ENCODE data around the gene EVX1.

The EVX1 gene

DNA sequence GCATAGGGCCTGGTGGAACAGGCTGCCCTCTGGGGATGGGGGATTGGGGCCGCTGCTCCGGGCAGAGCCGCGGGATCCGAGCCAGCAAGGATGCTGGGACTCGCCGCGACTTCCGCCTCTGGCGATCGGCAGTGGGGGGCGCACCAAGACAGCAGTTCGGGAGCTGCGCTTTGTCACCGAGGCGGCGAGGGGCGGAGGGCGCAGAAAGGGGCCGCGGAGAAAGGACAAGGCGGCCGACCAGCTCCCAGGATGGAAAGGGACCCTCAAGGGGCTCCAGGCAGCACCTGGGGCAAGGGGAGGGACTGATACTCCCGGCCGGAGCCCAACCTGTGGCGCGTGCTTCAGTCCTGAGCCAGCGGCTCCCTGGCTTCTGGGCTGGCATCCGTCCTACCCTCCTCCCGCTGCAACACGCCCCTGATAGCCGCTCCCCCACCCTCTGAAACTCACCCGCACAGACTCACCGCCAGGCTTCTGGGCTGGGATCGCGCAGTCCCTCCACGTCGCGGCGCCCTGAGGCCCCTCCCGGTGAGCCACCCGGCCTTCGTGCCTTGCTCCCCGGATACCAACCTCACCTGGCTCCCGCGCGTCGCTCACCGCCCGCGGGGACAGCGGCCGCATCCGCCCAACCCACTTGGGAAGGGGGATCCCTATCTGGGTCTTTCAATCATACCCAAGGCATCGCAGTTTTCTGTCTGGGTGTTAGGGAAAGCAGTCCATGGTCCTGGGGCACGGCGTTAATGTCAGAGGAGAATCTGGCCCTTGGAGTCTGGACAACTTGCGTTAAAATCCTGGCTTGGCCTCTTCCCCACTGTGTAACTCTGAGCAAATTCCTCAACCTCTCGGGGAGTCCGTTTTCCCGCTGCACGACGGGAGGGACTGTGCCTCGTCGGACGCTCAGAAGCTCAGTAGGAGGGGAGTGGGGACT is 7.0 kb upstream of the EVX1 start:
- DNase-seq, result no peak

DNA sequence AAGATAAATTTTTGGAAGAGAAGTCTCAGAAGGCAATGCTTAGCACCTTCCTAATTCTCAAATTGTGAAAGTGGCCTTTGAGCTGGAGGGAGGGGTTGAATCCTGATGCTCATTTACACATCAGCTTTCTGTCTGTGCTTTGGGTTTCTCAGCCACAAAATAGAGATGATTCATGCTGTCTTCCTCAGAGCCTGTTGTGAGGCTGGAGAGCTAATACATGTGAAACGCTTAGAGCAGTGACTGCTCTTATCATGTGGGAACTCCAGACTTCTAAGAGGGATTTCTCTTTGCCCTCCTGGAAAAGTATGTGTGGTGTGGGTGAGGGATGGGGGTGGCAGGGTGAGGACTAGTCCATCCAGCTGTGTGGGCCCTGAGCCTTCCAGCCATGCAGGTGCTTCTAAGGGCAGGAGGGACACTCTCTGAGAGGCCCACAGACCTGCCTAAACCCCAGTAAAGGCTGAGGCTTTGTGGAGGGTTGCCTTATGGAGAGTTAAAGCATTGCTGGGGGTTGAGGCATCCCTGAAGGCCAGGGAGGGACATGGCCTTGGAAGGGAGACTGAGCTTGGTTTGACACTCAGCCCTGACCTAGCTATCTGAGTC is 4.8 kb upstream of the EVX1 start:
- DNase-seq, result no peak

DNA sequence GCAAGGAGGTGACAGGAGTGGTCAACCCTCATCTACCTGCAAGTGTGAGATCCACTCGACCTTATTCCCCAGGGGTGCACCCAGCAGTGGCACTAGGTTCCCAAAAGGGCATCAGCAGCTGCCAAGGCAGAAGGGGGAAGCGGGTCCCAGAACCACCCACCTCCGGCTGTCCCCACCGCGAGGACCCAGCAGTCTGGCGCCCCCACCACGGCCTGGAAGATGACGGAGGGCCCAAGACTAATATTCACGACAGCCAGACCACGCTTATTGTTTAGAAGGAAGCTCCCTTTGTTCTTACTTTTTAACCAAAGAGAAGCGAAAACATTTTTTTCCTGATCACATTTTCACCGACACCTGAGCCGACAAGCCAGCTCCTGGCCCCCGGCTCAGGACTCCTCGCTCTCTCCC is 3.6 kb upstream of the EVX1 start:
- DNase-seq, result no peak

DNA sequence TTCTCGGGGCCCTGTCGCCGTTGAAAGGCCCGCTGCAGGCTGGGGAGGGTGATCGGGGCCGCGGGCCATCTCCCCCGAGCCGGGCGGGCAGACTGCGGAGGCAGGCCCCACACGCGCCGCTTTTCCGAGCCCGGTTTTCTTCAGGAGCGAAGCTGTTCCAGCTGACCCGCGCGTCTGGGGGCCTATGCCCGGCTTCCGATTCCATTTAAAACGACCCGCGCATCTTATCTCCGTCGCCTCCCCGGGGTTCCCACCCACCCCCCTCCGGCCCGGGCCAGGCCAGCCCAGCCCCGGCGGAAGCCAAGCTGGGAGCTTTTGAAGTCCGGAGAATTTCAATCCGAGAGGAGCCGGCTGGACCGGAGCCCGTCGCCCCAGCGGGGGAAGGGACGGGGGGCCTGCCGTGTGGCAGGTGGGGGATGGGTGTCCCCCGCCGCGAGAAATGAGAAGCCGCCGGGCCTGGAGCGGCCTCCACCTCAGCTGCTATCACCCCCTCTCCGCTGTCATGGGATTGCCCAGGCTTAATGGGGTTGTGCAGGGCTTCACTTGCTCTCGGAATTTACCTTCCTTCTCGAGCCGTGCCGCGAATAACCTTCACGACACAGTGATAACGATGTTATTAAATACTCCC is 3.1 kb upstream of the EVX1 start:
- DNase-seq, result no peak

DNA sequence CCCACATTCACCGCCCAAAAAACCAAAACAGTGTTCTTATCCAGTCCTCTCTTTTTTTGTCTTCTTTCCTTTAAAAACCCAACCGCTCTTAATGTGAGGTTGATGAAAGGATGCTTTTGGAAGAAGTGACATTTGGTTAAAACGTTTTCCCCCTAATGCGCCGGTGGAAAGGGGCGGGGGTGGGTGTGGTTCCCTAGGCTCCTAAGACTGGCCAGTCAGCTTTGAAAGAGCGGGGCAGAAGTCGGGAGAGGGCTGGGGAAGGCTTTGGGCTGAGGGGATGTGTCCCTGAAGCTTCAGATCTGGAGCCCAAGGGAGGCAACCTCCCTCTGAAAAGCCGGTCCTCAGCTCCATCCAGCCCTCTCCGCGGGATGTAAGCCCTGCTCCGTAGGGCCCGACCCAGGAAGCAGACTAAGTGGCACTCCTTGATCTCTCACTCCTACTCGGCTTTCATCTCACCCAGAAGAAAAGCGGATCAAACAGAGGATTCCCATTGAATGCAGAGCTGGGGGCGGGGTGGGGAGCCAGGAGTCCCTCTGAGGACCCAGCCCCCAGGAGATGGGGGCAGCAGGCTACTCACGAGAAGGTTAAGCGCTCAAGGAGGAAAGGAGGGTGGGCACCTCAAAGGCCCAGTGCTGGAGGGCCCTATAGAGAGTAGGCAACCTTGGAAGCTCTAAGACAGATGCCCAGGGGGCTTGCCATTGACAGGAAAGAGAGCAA is 2.4 kb upstream of the EVX1 start:
- no peak for DNase-seq

DNA sequence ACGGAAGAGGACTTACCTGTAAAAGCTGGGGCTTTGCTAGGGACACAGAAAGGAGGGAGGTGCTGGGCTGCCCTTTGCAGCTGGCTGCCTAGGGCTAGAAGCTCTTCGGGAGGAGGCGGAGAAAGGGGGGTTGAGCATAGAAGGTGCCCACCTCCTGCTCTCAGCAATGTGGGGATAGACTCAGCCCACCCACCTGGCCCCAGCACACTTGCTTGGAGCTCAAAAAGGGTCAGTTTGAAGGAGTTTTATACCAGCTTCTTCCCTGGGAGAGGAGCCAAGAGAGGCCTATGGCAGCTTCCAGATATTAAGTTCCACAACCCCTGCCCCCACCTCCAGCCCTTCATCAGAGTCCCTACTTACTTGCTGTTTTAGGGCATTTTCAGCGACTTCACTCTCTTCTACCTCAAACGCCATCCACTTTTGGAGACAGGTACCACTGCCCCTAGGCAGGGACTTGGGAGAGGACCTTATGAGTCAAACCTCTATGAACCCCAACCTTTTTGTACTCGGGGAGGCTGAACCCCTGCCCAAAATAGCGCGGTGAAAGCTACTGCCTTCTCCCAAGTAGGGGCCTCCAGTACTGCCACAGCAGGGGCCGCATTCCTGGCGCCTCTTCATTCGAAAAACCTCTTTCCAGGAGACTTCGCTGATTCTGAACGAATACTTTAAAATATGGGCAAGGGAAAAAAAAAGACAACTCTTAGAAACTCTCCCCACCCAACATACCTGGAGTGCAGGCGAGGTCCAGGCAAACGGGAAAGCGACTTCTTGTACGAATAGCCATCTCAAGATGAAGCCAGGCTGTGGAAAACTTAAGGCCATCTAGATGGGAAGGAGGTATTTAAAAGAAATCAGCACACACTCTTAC is 1.2 kb upstream of the EVX1 start:
- DNase-seq, result no peak

DNA sequence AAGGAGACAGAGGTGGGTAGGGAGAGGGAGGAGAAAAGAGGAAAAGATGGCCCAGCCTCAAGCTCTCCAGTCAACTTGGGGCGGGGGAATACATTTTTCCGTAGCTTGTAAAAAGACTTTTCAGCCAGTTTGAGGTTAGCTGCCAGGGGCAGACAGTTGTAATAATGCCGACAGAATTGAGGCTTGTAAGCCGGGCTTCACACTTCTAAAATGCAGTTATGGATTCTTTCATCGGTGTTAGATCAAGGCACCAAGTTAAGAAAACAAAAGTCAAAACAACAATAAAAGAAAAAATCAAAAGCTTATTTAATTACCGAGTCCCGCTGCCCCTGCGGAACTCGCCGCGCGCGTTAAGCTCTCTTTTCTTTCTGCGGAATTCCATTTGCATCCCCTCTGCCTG is 448 bp upstream of the EVX1 start:
- no peak for DNase-seq

DNA sequence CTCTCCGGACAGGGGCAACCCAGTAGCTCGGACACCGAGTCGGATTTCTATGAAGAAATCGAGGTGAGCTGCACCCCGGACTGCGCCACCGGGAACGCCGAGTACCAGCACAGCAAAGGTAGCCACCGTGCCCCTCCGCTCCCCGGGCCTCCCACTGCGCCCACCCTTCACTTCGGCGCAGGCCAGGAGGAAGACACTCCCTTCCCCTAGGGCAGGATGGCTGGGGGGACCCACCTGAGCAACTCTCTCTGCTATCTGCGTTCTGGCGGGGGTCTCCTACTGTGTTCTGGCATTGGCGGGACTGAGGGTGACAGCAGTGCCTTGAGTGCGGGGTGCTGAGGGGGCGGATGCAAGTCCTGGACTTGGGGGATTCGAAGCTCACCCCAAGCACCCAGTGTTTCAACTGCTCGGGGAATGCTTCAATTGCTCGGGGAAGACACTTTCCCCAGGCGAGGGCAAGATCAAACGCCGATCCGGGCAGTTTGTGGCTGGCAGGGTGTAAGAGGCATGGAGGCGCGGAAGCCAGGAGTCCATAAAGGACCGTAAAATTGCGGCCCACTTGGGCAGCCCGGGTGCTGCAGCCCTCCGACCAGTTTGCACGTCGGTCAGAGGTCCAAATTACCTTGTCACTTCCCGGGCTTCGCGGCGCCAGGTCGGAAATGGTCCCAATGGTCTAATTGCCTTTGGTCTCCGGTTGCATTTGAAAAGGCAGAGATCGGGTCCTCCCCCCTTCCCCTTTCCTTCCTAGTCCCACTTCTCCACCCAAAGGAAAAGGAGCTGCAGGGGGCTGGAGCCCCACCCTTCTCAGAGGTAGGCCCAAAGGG is 950 bp downstream of the EVX1 start:
- DNase-seq, result no peak

DNA sequence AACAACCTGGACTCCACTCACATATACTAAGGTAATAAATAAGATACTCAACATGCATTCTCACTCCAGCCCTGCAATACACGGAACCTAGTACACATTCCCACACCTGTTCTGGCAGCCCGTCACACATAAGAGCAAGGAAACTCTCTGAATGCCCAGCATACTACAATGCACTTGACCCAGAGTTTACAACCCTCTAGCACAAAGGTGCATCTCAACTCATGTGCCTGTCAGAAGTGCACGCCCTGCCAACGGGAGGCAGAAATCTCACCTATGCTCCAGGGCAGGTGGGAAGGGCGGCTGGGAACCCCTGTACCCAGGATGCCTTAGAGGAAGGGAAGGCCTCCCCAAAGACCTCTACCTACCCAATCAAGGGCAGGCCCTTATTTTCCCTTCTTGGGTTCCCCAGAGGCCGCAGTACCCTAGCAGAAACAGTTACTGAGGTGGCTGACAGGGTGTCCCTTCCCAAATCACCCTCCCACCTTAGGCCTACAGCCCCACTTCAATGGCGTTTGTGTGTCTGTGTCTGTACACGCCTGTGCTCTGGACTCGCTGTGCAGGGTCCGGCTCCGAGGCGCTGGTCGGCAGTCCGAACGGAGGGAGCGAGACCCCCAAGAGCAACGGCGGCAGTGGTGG is 2.0 kb downstream of the EVX1 start:
- no peak for DNase-seq

DNA sequence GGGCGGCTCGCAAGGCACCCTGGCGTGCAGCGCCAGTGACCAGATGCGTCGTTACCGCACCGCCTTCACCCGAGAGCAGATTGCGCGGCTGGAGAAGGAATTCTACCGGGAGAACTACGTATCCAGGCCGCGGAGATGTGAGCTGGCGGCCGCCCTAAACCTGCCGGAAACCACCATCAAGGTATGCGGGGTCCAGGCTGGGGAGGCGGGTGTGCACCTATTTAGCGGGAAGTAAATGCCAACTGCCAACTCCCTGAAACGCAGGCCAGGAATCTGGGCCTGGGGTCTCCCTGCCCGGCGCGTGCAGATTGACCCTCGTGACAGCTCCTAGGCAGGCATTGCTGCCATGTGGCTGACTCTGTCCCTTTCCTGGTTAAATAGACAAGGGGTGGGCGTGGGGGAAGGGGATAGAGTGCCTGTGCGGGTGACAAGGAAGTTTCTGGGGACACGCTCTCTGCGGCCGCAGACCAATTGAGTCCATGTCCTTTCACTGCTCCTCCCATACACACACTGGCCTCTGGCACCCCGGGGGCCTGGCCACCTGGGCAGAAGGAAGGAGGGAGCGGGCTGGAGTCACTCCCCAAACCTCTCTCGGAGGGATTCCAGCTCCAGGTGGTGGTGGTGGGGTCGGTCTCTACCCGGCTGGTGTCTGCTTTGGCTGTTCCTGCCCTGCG is 2.7 kb downstream of the EVX1 start:
- no peak for DNase-seq

DNA sequence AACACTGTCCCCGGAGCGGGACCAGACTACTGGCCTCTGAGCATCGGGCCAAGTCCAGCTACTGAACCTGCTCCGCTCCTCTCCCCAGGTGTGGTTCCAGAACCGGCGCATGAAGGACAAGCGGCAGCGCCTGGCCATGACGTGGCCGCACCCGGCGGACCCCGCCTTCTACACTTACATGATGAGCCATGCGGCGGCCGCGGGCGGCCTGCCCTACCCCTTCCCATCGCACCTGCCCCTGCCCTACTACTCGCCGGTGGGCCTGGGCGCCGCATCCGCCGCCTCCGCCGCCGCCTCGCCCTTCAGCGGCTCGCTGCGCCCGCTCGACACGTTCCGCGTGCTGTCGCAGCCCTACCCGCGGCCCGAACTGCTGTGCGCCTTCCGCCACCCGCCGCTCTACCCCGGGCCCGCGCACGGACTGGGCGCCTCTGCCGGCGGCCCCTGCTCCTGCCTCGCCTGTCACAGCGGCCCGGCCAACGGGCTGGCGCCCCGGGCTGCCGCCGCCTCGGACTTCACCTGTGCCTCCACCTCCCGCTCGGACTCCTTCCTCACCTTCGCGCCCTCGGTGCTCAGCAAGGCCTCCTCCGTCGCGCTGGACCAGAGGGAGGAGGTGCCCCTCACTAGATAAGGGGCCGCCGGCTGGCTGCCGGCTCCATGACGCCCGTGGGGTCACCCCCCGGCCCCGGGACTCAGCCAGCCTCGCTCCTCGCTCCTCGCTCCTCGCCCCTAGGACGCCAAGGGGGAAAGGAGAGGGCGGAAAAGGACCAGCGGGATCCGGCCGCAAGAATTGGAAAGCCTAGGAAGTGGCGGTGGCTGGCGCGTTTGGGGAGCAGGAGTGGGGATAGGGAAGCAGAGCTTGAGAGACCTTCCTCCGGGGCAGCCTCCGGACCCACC is 3.4 kb downstream of the EVX1 start:
- no peak for DNase-seq

DNA sequence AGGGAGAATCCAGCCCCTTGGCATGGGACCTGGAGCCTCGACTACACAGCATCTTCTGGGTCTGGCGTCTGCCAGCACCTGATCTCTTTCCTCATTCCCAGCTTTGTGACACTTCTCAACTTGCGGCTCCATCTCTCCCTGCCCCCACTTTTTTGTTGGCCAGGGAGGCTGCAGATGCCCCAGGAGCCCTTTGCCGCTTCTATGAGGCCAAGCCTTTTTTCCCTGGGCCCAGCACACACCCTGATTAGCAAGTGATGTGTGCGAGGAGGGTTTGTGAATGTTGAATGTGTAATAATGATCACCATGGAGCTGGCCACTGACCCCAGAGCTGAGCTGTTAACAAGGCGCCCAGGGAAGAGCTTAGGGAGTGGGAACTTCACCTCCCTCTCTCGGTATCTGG is 4.4 kb downstream of the EVX1 start:
- DNase-seq, result no peak

DNA sequence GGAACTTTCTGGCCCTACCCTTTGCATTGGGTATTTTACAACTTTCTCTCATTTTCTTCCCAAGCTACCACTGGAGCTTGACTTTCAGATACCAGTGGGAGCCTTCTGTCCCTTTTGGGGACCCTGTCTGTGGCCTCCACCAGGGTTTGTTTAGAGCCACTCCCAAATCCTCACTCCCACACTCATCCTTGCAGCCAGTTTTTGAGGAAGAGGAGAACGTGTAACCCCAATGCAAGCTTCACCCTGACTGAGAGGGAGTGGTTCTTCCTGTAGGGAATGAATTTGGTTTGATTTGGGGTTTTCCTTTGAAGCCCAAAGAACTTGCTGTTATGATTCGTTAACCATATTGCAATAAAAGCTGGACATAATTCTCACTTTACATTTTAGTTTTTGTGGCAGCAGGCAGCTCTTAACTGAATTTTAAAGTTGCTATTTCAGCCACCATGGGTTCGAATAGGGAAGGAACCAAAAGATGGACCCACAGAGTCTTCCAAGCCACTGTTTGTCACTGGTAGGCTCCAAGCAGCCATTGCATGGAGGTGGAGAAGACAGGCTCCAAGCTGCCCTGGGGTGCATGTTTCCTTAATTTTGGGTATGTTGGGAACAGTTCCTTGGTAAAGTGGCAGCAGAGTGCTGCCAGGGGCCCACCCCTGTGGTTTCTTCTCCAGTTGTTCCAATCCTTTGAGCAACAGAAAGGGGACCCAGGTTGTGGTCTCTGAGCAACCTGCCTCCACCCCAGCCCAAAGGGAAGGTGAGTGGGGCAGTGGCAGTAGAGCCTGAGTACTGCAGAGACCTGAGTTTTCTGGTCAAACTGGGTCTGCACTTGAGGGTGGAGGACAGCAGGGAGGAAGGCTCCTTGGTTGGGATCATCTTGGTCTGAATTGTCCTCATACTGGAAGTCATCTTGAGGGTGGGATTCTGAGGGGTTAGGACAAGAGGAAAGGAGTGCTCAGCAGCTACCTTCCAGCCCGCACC is 5.1 kb downstream of the EVX1 start:
- DNase-seq, result no peak

DNA sequence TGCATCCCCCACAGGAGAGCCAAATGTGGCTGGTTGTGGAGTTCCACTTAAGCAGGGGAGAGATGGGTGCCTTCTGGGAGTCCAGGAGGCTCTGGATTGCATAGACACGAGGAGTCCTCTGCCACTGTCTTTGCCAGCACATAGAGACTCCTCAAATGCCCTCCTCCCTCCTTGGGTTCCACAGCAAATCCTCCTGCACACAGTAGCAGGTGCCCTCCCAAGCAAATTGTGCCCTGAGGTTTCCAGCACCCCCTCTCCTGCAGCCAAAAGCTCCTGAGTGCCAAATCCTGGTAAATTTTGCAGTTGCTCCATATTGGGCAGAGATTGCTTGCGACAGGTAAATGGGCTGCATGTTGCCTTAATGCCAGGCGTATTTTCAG is 5.8 kb downstream of the EVX1 start:
- no peak for DNase-seq

DNA sequence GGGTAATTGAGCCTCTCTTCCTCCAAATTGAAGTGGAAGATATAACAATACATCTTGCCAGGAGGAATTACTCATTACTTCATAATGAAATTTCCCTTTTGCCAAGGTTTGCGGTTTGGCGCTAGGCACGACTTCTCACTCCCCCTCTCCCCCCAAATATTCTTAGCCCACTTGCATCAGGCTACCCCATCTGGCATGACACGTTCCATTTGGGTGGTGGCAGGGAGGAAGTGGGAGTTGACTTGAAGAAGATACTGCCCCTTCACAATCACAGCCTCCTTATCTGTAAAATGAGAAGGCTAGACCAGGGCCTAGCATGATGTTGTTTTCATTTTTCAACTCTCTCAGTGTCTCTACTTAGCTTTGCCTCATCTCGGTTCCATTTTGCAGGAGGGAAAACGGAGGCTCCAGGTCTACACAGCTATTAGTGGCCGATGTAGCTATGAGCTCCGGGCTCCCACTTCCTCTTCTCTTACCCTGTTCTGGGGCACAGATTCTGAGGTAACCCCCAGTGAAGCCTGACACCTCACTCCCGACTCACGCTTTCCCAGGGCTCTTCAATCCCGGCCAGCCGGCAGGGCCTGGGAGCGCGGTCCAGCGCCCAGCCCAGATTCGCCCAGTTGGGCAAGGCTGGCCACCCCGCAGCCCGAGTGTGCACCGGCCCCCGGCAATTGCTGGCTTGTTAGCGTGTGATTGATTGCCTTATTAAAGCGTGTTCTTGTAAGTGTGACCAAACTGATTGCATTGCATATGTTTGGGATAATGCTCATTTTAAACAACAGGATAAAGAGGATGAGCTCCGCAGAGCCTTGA is 6.5 kb downstream of the EVX1 start:
- DNase-seq, result peak in 1 of 2 donors; percentile 12

DNA sequence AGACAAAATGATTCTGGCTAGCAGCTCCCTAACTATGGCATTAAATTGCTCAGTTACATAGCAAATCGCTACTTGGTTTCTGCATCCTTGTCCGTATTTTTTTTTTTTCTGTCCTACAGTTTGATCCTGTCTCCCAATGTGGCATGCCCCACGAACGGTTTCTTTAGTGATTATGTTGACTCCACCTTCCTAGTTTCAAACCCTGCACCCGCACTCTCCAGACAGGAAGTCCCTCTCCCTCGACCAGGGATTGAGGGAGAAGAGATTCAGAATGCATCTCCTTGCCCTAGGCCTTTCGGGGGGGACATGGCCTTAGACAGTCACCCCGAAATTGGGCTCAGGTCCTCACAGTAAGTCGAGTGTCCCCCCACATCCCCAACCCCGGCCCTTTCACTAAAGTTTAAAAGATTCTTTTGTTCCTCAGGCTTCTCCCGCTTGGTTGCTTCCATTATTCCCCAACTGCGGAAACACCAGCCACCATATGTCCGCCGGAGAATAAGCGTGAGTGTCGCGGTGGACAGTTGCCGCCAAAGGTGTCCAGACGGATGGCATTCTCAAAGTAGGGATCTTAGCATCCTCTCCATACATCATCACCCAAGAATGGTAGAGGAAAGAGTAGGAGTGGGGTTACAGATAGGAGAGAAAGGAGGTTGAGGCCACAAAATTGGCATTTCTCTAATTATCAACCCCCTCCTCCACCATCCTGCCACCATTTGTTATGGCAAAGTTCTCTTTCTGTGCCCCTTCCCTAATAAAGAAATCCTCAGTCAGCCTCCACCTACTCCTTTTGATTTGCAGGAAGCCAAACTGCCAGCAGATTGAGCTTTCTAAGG is 7.3 kb downstream of the EVX1 start:
- DNase-seq, result no peak

Measured in inflammatory macrophage treated with lipopolysaccharide for 1 hour (primary cell).